ENCODE measurements around the gene ABTB2.
"Not testable (repeated sequence)": the region's sequence is repeated elsewhere in the genome, so short reads cannot be mapped to it uniquely, and the experiment has no call there.

GRCh38 chr11:34180814-34181165 lies 177.0 kb downstream of the ABTB2 start:
- TF ChIP-seq CTCF (conservative IDR thresholded peaks at IDR 0.05; ENCODE audit: low read depth in 2 of 2); ETS1 (IDR thresholded peaks at IDR 0.05); EZH2phosphoT487 (IDR thresholded peaks at IDR 0.05; ENCODE audit: unreplicated experiment); EZH2 (IDR thresholded peaks at IDR 0.05; ENCODE audit: low read depth, unreplicated experiment): not testable (repeated sequence)

Measured in GM23338 (cell line).